HCEC 1CT (cell line): ENCODE measurements around the gene POLR2C.

ENCODE experiments used
- DNase-seq: peaks from one replicate; pipeline ENCODE4 v3.0.0-alpha.2; 2017

POLR2C gene

DNA sequence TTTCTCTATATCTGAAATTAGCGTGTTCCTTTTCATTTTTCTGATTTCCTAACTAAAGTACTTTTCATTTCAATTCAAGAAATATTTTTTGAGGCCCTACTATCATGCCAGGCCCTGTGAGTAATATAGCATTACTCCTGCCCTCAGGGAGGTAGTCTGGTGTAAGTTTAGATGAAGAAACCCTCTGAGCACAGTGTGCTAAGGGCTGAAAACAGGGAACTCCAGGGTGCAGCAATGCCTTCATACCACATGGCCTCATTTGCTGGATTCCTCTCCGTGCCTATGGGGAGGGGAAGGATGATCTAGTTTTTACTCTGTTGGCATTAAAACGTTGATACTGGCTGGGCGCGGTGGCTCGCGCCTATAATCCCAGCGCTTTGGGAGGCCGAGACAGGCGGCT, 10.5 kb upstream of the POLR2C start:
- DNase-seq, result no peak

- no peak for DNase-seq
Measured at GRCh38 chr16:57462978-57463362, 491 bp downstream of the POLR2C start.

- DNase-seq, result no peak
Measured at GRCh38 chr16:57464523-57464922, 2.0 kb downstream of the POLR2C start.

DNA sequence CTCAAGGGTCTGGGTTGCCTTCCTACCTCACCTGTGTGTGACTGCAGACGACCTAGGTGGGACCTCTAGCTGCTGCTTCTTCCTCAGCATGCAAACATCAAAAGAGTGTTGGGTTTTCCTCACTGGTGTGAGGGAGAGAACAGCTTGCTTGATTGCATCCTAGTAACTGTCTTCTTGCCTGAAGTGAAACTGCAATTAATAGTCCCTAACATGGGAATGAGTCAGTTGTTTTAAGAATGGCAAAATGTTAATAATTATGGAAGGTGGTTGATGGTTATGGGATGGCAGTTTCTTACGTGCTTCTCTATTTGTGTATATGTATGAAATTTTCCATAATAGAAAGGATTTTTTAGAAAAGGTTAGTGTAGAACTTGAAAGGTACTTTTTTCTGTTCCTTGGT, 5.9 kb downstream of the POLR2C start:
- DNase-seq, result no peak

DNA sequence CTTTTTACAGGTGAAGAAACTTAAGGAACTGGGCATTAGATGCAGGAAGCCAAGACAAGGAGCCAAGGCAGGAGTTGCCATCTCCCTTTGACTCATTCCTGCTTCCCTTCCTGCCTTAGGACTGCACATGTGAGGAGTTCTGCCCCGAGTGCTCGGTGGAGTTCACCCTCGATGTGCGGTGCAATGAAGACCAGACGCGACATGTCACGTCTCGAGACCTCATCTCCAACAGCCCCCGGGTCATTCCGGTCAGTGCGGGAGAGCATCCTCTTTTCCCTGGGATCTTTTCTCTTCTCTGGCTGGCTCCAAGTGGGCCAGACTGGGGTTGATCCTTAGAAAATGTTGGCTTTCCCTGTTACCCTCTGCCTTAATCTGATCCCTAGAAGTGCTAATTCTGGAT, 6.6 kb downstream of the POLR2C start:
- DNase-seq, result no peak

- DNase-seq, result no peak
Measured at GRCh38 chr16:57469917-57470470, 7.5 kb downstream of the POLR2C start.

DNA sequence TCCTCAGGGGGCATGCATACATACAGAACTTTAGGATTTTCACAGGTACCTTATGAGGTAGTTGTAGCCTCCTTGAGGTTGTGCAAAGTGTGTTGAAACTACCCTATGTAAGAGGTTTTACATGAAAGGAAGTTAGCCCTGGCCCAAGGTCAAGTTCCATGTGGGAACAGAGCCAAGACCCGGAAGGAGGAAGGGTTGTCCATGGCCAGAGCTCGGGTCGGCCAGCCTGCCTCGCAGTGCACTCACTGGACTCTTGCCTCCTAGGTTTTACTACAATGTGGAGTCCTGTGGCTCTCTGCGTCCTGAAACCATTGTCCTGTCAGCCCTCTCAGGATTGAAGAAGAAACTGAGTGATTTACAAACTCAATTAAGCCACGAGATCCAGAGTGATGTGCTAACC, 8.2 kb downstream of the POLR2C start:
- no peak for DNase-seq

DNA sequence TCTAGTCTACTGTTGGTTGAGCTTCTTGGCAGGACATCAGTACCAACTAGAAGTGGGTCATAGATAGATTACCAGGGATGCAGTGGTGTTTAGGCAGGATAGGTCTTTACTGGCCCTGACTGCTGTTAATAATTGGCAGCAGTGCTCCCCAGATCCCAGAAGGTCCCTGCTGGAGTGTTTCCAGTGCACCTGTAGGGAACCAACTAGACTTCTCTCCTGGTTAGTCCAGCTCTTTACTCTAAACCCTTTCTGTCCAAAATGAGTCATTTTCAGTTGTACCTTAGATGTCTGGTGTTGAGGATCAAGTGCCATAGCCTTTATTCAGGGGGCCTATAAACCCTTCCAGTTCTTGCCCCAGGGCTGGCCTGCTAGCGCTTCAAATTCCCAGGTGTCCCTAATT, 8.7 kb downstream of the POLR2C start:
- no peak for DNase-seq

- no peak for DNase-seq
Measured at GRCh38 chr16:57471852-57472664, 9.6 kb downstream of the POLR2C start.

DNA sequence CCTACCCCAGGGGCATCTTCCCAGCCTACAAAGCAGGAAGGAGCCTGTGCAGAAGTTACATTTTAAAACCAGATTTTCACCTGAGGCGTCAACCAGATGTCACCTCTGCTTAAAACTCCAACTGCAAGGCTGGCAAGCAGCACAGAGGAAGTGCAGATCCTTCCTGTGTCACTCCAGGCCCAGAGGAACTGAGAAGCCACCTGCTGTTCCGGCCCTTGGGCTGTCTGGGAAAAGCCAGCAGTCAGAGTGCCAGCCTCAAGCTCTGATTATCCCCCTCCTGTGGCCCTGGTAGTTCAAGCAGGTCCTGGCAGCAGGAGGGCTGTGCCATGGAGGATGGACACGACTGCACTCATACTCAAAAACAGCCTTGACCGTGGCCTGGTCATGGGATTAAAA, 10.2 kb downstream of the POLR2C start:
- DNase-seq, result no peak

GRCh38 chr16:57473176-57473840, 10.8 kb downstream of the POLR2C start:
- no peak for DNase-seq

GRCh38 chr16:57473906-57474305, 11.4 kb downstream of the POLR2C start:
- no peak for DNase-seq

- DNase-seq, result no peak
Measured at GRCh38 chr16:57474671-57475661, 12.5 kb downstream of the POLR2C start.

DNA sequence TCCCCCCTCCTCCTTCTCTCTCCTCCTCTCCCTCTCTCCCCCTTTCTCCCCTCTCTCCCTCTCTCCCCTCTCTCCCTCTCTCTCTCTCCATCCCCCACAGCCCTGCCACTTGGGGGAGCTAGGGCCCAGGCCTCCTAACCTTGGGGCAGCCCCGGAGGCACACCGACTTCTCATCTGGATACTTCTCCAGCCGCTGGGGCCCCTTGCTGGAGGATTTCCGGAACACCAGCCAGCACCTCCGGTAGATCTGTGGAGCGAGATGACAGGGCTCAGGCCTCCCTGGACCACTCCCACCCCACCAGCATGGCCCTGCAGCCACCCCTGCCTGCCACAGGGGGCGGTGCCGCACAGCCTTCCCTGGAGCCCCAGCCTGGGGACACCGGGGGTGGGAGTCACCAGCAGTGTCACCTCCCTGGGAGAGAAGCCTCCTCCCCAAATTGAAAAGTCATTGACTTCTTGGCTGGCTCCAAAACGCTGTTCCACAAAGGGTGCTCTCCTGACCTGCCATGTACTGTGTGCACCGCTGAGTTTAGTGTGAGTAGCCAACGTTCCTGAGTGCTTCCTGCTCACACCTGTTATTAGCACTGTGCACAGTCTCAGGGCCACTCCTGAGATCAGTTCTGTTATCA, 13.3 kb downstream of the POLR2C start:
- DNase-seq, result no peak

- DNase-seq, result no peak
Measured at GRCh38 chr16:57476546-57477410, 14.3 kb downstream of the POLR2C start.

DNA sequence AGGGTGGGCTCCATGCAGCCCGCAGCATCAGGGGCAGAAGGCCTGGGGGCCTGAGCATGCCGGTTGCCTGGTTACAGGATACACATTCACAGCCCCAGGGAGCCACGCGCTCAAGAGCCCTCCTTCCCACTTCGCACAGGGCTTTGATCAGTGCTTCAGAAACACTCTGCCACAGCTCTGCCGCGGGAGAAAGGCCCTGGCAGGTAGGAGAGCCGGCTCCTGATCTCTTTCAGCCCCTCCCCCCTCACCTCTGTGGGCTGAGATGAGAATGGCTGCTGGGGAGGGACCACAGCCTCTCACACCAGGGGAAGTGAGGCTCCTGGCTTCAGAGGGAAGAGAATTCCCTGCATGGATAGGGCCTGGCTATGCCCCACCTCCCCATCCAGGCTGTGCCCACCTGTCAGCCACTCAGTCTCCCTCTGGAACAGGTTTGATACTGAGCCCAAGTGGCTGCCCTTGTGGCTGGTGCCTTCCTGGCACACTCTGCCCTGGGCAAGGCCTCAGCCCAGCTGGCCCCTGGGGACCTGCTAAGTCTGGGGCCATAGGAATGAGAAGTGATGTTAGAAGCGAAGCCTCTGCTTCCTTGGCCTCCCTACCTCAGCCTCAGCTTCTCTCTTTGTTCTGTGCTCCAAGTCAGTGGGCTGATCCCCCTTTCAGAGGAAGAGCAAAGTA, 15.2 kb downstream of the POLR2C start:
- no peak for DNase-seq

DNA sequence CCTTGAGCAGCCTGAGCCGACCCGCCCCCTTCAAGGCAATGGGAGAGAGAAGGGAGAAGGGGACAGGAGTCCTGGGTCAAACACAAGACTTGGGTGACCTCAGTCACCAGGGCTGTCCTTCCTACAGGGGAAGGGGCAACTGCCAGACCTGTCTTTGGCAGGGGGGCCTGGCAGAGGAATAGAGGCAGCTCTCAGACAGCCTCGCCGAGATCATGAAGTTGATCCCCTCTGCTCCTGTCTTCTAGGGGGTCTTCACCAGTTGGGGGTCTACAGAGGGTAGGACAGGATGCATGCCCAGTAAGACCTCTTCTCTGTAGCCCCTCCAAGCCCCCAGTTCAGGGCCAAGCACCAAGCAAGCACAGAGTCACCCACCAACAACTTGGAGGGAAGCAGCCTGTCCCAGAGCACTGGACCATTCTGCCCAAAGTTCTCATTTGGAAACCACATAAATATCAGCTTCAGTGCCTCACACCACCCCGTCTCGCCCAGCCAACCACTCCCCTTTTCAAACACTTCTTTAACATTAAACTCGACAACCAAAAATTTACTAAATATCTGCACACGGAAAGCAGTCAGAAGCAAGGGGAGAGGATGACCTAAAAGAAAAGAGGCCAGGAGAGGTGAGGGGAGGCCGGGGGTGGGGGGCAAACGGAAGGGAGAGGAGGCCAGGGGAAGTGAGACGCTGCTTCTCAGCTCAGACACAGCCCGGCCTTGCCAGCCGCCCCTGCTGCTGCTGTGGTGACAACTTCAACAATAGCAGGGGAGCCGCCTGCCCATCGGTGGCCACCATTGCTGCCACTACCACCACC, 16.1 kb downstream of the POLR2C start:
- DNase-seq, result no peak

- peak; percentile 71 for DNase-seq
Measured at GRCh38 chr16:57479205-57479975, 16.9 kb downstream of the POLR2C start.
